ENCODE measurements around the gene VCAN. TPM values are rescaled to one million over a fixed set of nuclear protein-coding genes. Genes with fewer than 3 reads are reported as not detected.

The VCAN gene
- total RNA-seq, 1 donor from 2014 or later = 178 TPM

DNA sequence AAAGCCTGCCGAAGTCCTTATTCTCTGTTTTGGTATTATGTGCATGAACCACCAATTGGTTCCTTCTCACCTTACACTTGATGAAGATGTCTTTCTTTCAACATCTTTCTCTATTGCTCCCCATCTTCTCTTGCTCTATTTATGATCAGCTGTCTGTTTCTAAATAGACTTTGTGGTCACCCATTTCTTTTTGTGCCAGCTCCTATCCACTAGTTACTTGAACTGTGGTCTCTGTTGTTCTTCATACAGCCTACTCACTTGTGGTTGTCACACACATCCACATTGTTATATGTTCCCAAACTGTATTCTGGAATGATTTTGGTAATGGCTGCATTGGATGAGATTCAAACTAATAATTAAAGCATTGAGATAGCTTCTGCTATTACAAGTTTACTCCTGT lies 11.4 kb downstream of the VCAN start:
- Histone ChIP-seq H3K4me3 (ENCODE audit: low read depth, low read length) (no peak overlapping the region), H3K27me3 (ENCODE audit: control insufficient read depth, insufficient read depth, low read length) (no peaks in the 10 kb centered on the region), H3K36me3 (ENCODE audit: control insufficient read depth, insufficient read depth, low read length) (peaks cover 3% of the 10 kb centered on the region)
- DNase-seq (ENCODE audit: low read depth) = no peak
- TF ChIP-seq, protein P1, sequence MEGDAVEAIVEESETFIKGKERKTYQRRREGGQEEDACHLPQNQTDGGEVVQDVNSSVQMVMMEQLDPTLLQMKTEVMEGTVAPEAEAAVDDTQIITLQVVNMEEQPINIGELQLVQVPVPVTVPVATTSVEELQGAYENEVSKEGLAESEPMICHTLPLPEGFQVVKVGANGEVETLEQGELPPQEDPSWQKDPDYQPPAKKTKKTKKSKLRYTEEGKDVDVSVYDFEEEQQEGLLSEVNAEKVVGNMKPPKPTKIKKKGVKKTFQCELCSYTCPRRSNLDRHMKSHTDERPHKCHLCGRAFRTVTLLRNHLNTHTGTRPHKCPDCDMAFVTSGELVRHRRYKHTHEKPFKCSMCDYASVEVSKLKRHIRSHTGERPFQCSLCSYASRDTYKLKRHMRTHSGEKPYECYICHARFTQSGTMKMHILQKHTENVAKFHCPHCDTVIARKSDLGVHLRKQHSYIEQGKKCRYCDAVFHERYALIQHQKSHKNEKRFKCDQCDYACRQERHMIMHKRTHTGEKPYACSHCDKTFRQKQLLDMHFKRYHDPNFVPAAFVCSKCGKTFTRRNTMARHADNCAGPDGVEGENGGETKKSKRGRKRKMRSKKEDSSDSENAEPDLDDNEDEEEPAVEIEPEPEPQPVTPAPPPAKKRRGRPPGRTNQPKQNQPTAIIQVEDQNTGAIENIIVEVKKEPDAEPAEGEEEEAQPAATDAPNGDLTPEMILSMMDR (IDR thresholded peaks at IDR 0.05; ENCODE audit: insufficient read depth, low read length, poor library complexity, severe bottlenecking) = no peak

DNA sequence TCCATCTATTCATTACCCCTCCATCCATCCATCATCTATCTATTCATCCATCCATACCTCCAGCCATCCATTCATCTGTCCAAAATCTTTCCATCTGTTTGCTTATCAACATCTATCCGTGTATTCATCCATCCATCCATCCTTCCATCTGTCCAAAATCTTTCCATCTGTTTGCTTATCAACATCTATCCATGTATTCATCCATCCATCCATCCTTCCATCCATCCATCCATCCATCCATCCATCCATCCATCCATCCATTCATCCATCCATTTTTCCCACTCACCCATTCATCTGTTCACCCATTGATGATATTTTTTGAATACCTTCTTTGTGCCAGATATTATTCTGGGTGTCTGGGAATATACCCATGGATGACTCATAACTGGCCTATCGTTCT lies 12.8 kb downstream of the VCAN start:
- Histone ChIP-seq H3K4me3 (ENCODE audit: low read depth, low read length) (no peak overlapping the region), H3K36me3 (ENCODE audit: control insufficient read depth, insufficient read depth, low read length) (peaks cover 3% of the 10 kb centered on the region), H3K27me3 (ENCODE audit: control insufficient read depth, insufficient read depth, low read length) (no peaks in the 10 kb centered on the region)
- TF ChIP-seq, protein P1 (IDR thresholded peaks at IDR 0.05; ENCODE audit: insufficient read depth, low read length, poor library complexity, severe bottlenecking) = no peak
- DNase-seq (ENCODE audit: low read depth) = no peak

DNA sequence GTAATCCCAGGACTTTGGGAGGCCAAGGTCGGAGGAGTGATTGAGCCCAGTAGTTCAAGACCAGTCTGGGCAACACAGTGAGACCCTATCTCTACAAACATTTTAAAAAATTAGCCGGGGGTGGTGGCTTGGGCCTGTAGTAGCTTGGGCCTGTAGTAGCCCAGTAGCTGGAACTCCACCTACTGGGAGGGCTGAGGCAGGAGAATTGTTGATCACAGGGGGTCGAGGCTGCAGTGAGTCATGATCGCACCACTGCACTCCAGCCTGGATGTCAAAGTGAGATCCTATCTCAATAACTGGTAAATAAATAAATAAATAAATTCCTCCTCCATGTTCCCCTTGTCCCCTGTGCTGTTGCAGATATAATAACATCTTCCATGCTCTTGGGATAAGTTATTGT lies 14.3 kb downstream of the VCAN start:
- DNase-seq (ENCODE audit: low read depth) = no peak
- Histone ChIP-seq H3K36me3 (ENCODE audit: control insufficient read depth, insufficient read depth, low read length) (peaks cover 7% of the 10 kb centered on the region), H3K27me3 (ENCODE audit: control insufficient read depth, insufficient read depth, low read length) (no peaks in the 10 kb centered on the region), H3K4me3 (ENCODE audit: low read depth, low read length) (no peak overlapping the region)
- TF ChIP-seq, protein P1 (IDR thresholded peaks at IDR 0.05; ENCODE audit: insufficient read depth, low read length, poor library complexity, severe bottlenecking) = peak; percentile 7

DNA sequence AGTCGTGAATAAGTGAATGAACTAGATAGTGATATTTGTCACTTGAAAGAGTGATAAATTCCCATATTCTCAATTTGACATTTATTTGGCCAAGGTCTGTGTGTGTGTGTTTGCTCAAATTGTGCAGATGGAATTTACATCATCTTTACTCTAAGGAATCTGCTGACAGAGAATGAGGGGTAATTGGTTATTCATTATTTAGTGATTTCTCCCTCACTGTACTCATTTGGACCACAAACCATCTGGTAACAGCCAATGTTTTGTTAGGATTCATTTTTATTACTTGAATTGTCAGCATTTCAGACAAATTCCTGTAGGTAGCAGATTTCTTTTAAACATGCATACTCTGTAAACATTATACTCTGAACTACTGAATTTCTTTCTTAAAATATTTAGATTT lies 15.6 kb downstream of the VCAN start:
- DNase-seq (ENCODE audit: low read depth) = no peak
- TF ChIP-seq, protein P1 (IDR thresholded peaks at IDR 0.05; ENCODE audit: insufficient read depth, low read length, poor library complexity, severe bottlenecking) = no peak

DNA sequence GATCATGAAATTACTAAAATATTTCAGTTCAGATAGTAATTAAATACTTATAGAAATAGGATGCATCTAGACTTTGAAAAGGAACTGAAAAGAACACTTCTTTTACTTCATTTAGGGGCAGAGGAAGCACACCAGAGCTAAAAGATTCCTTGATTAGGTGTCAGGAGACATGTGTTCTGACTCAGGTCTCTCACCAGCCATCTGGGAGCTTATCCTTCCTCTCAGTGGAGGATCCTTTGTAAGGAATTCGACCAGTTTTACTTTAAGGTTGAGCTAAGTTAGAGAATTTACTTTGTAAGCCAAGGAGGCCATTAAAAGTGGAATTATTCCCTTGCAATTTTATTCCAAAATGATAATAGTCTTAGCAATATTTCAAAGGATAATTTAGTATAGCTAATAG lies 16.7 kb downstream of the VCAN start:
- TF ChIP-seq, protein P1 (IDR thresholded peaks at IDR 0.05; ENCODE audit: insufficient read depth, low read length, poor library complexity, severe bottlenecking) = no peak
- peaks cover 4% of the 10 kb centered on the region for H3K36me3 ChIP-seq (ENCODE audit: control insufficient read depth, insufficient read depth, low read length)
- H3K4me3 ChIP-seq (ENCODE audit: low read depth, low read length) = no peak overlapping the region
- H3K27me3 ChIP-seq (ENCODE audit: control insufficient read depth, insufficient read depth, low read length) = no peaks in the 10 kb centered on the region
- DNase-seq (ENCODE audit: low read depth) = no peak

More for the DNA sequence above, 15.6 kb downstream of the VCAN start:
- no peaks in the 10 kb centered on the region for H3K27me3 ChIP-seq (ENCODE audit: control insufficient read depth, insufficient read depth, low read length)
- peaks cover 6% of the 10 kb centered on the region for H3K36me3 ChIP-seq (ENCODE audit: control insufficient read depth, insufficient read depth, low read length)
- H3K4me3 ChIP-seq (ENCODE audit: low read depth, low read length) = no peak overlapping the region

DNA sequence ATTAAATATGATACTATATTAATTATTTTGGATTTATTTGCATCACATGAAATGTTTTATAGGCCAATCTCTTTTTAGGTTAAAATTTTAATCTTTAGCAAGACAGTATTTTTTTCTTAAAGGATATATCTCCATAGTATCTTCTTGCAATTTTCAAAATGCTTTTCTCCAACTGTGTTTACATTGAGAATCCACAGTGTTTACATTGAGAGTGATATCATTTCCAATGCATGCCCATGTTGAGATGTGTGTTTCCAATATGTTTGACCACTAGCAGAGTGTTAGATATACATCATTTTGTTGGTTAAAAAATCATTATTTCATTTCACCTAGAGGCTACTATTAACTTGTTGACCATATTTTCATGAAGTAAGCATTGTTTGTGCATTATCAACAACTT lies 17.3 kb downstream of the VCAN start:
- no peak for DNase-seq (ENCODE audit: low read depth)
- TF ChIP-seq, protein P1 (IDR thresholded peaks at IDR 0.05; ENCODE audit: insufficient read depth, low read length, poor library complexity, severe bottlenecking) = no peak
- Histone ChIP-seq H3K36me3 (ENCODE audit: control insufficient read depth, insufficient read depth, low read length) (peaks cover 8% of the 10 kb centered on the region), H3K27me3 (ENCODE audit: control insufficient read depth, insufficient read depth, low read length) (no peaks in the 10 kb centered on the region), H3K4me3 (ENCODE audit: low read depth, low read length) (no peak overlapping the region)
